GM12891 (cell line): ENCODE data around the gene TAF11.

Source experiments
- SPI1 ChIP-seq: IDR thresholded peaks from 2 replicates; pipeline ENCODE4 v1.6.1; 2011; ENCODE audit warnings: low read depth, low read length, control low read depth
- TAF1 ChIP-seq: IDR thresholded peaks from 2 replicates; pipeline ENCODE4 v1.6.1; 2011; ENCODE audit warnings: low read depth, low read length, control low read depth

DNA sequence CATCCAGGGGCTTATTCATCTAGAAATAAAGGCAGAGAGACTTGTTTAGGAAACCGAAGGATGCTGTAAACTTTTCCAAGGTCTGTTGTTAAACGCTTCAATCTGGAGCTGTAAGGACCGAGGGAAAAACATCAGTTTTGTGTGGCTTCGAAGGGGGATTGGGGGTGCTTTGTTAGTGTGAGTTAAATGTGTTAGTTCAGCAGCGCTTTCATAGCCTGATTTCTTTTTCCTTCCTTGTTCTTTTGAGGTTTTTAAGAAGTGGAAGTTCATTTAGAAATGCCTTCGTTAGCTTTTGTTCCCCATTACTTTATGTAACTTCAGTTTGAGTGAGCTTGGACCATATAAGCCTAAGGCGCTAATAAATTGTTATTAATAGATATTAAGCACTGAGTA is 2.7 kb upstream of the TAF11 start:
- no peak for TF ChIP-seq TAF1
- TF ChIP-seq SPI1: no peak
